ENCODE results near the gene HEG1. TPM values are rescaled to one million over a fixed set of nuclear protein-coding genes. Genes with fewer than 3 reads are reported as not detected.

The HEG1 gene
- total and polyA plus RNA-seq, 2 of the 4 experiments (the other 2 are of a cell fraction), result 25.6 to 43.4 TPM

GRCh38 chr3:124974691-124975090, 81.1 kb downstream of the HEG1 start:
- Histone ChIP-seq H2BK120ac (ENCODE audit: low read depth, low read length) (no peak overlapping the region), H3K4me2 (ENCODE audit: low read depth, low read length) (no peak overlapping the region), H2AK5ac (ENCODE audit: low read depth, low read length) (no peak overlapping the region), H4K20me1 (ENCODE audit: insufficient read depth, low read length) (no peaks in the 10 kb centered on the region), H2BK15ac (ENCODE audit: low read depth, low read length) (no peak overlapping the region), H3K18ac (ENCODE audit: low read depth, low read length) (no peak overlapping the region), H4K5ac (ENCODE audit: low read depth, low read length) (no peak overlapping the region), H2AFZ (replicated peaks; ENCODE audit: low read length, poor library complexity) (no peak overlapping the region), H2BK5ac (ENCODE audit: low read depth, low read length, poor library complexity, severe bottlenecking) (no peak overlapping the region), H3K79me1 (ENCODE audit: low read depth in 1 of 2, low read length in 2 of 2) (peaks cover 3 to 9% of the 10 kb centered on the region in 2 experiments; a peak in 1 of 4 replicates), H3K23ac (ENCODE audit: low read depth, low read length) (no peak overlapping the region), H3K9me1 (ENCODE audit: insufficient read depth, low read length) (peaks cover 15% of the 10 kb centered on the region), H3K27ac (ENCODE audit: insufficient read depth, low read length) (no peak overlapping the region), H3K9me3 (ENCODE audit: control insufficient read depth, insufficient read depth, low read length) (no peaks in the 10 kb centered on the region), H3K27me3 (ENCODE audit: control insufficient read depth, insufficient read depth, low read length) (no peaks in the 10 kb centered on the region), H3K4me3 (ENCODE audit: insufficient read depth, low read depth, low read length) (no peak overlapping the region), H2AK9ac (replicated peaks; ENCODE audit: low read depth, low read length, poor library complexity) (no peak overlapping the region), H2BK20ac (ENCODE audit: low read depth, low read length) (no peak overlapping the region), H3K56ac (ENCODE audit: extremely low read depth, insufficient read depth, low read length) (no peak overlapping the region), H3K9ac (ENCODE audit: low read depth, low read length) (no peak overlapping the region), H3K14ac (replicated peaks; ENCODE audit: low read depth, low read length) (no peak overlapping the region), H3K36me3 (ENCODE audit: control insufficient read depth, insufficient read depth, low read length) (peaks cover 49% of the 10 kb centered on the region), H3K4ac (ENCODE audit: low read depth, low read length) (no peak overlapping the region), H4K91ac (ENCODE audit: insufficient read depth, low read depth, low read length) (no peak overlapping the region), H4K8ac (ENCODE audit: low read depth in 2 of 2, low read length in 2 of 2) (no peak overlapping the region), H3K4me1 (ENCODE audit: control insufficient read depth, insufficient read depth, low read length) (no peaks in the 10 kb centered on the region)
- TF ChIP-seq RCOR1 (IDR thresholded peaks at IDR 0.05; ENCODE audit: insufficient replicate concordance, low read length) (no peak), ELK1 (IDR thresholded peaks at IDR 0.05; ENCODE audit: borderline replicate concordance, low read depth, low read length) (no peak), POLR2A (IDR thresholded peaks at IDR 0.05; ENCODE audit: low read depth, low read length) (no peak), RAD21 (IDR thresholded peaks at IDR 0.05; ENCODE audit: low read length) (no peak)
- intact Hi-C loops (cut with micrococcal nuclease) (no loop called here), in situ Hi-C loops (cut with MboI; ENCODE audit: low sequenced_read_pairs) (loop anchor here (25.0 kb wide), 1 partner anchor 613 kb away; the partner anchor contains the start of gene OSBPL11), dilution Hi-C loops (cut with HindIII; ENCODE audit: low sequenced_read_pairs, unreplicated experiment) (no loop called here)
- ATAC-seq (ENCODE audit: low read depth), result no peak
- CTCF ChIA-PET, result no interaction called here
- no TSS peak for BruUV-seq (replicated peaks)
- WGBS, 2 experiments (ENCODE audit: extremely low coverage in 2 of 2, insufficient read length in 1 of 2), result no CpG with 5 or more reads among the region's 2 CpGs
- POLR2A ChIA-PET (ENCODE audit: unreplicated experiment), result no interaction called here
- DNase-seq, result no peak
